Loucy (cell line): ENCODE data around the gene VEPH1.

Experiments used
- H2AFZ ChIP-seq: fragments of 200-600 bp; sonication (generic); 2 replicates; pipeline ENCODE4 v1.6.0; 2016; ENCODE audit warnings: antibody characterized with exemption, mild to moderate bottlenecking, low read length, moderate library complexity
- H3F3A ChIP-seq: fragments of 200-600 bp; 2 replicates; pipeline ENCODE4 v1.6.0; 2016; ENCODE audit warnings: antibody characterized with exemption, low read depth, mild to moderate bottlenecking
- H3K27me3 ChIP-seq: fragments of 200-600 bp; sonication (generic); 2 replicates; pipeline ENCODE4 v1.6.1; 2014; ENCODE audit warnings: low read length, mild to moderate bottlenecking; ENCODE audit not compliant: insufficient read depth, poor library complexity, severe bottlenecking
- H3K36me3 ChIP-seq: fragments of 200-600 bp; sonication (generic); 2 replicates; pipeline ENCODE4 v1.6.1; 2016; ENCODE audit warnings: low read length; ENCODE audit not compliant: insufficient read depth
- H3K4me1 ChIP-seq: fragments of 200-600 bp; sonication (generic); 2 replicates; pipeline ENCODE4 v1.5.1; 2014; ENCODE audit warnings: low read length, mild to moderate bottlenecking; ENCODE audit not compliant: insufficient read depth, poor library complexity, severe bottlenecking
- H3K4me2 ChIP-seq: fragments of 200-600 bp; sonication (generic); 2 replicates; pipeline ENCODE4 v1.6.0; 2014; ENCODE audit warnings: antibody characterized with exemption, low read length, low read depth, mild to moderate bottlenecking; ENCODE audit not compliant: poor library complexity, severe bottlenecking
- H3K4me3 ChIP-seq: fragments of 200-600 bp; sonication (generic); 2 replicates; pipeline ENCODE4 v1.5.1; 2014; ENCODE audit warnings: low read length, mild to moderate bottlenecking, mixed read lengths; ENCODE audit not compliant: poor library complexity, severe bottlenecking
- H3K79me2 ChIP-seq: fragments of 200-600 bp; sonication (generic); 2 replicates; pipeline ENCODE4 v1.6.1; 2014; ENCODE audit warnings: low read length; ENCODE audit not compliant: insufficient read depth
- H3K9ac ChIP-seq: fragments of 200-600 bp; sonication (generic); 2 replicates; pipeline ENCODE4 v1.6.0; 2014; ENCODE audit warnings: mild to moderate bottlenecking, low read depth, low read length, moderate library complexity; ENCODE audit not compliant: poor library complexity, severe bottlenecking
- H3K9me2 ChIP-seq: fragments of 200-600 bp; sonication (generic); replicated peaks from 2 replicates; pipeline ENCODE4 v1.6.1; 2016; ENCODE audit warnings: low read depth, low read length, mixed read lengths
- H3K9me3 ChIP-seq: fragments of 200-600 bp; sonication (generic); 2 replicates; pipeline ENCODE4 v1.6.1; 2014; ENCODE audit warnings: mild to moderate bottlenecking, antibody characterized with exemption, low read length, low read depth; ENCODE audit not compliant: insufficient read depth
- H4K20me1 ChIP-seq: fragments of 200-600 bp; sonication (generic); 2 replicates; pipeline ENCODE4 v1.6.0; 2014; ENCODE audit warnings: antibody characterized with exemption, low read length, mild to moderate bottlenecking; ENCODE audit not compliant: insufficient read depth, poor library complexity, severe bottlenecking
- EZH2phosphoT487 ChIP-seq: fragments of 200-600 bp; IDR thresholded peaks from 2 replicates; pipeline ENCODE4 v1.6.1; 2018; ENCODE audit warnings: antibody characterized with exemption, mild to moderate bottlenecking, moderate library complexity, borderline replicate concordance
- TF ChIP-seq, protein P1 (sequence below): fragments of 200-600 bp; sonication (generic); conservative IDR thresholded peaks from 2 replicates; pipeline ENCODE4 v1.5.1; 2014; ENCODE audit warnings: mild to moderate bottlenecking, antibody characterized with exemption, low read length

Gene VEPH1

DNA sequence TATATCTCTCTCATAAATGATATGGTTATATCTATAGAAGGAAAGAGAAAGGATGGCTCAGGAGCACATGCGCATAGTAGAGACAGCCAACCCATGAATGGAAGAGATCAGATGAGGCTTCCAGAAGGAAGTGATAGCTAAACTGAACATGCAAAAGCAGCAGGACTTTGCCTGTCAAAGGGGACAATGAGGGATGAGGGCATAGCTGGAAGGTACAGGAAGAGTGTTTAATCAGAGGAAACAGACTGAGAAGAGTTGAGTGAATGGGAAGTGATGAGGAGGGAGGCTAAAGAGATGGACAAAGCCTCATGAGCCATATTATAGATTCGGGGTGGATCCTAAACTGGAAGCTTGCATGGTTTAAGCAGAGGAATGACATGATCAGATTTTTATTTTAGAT lies 26.5 kb upstream of the VEPH1 start:
- Histone ChIP-seq H3K4me3 (no peak overlapping the region), H3K27me3 (no peaks in the 10 kb centered on the region), H3K4me2 (no peak overlapping the region), H3K9me2 (no peaks in the 10 kb centered on the region), H3K9me3 (no peaks in the 10 kb centered on the region), H3F3A (no peaks in the 10 kb centered on the region), H3K79me2 (no peaks in the 10 kb centered on the region), H3K4me1 (peaks cover 3% of the 10 kb centered on the region), H2AFZ (no peak overlapping the region; the same call in 1 of the 2 replicates), H3K9ac (no peak overlapping the region), H4K20me1 (no peaks in the 10 kb centered on the region), H3K36me3 (no peaks in the 10 kb centered on the region)
- TF ChIP-seq, protein P1, sequence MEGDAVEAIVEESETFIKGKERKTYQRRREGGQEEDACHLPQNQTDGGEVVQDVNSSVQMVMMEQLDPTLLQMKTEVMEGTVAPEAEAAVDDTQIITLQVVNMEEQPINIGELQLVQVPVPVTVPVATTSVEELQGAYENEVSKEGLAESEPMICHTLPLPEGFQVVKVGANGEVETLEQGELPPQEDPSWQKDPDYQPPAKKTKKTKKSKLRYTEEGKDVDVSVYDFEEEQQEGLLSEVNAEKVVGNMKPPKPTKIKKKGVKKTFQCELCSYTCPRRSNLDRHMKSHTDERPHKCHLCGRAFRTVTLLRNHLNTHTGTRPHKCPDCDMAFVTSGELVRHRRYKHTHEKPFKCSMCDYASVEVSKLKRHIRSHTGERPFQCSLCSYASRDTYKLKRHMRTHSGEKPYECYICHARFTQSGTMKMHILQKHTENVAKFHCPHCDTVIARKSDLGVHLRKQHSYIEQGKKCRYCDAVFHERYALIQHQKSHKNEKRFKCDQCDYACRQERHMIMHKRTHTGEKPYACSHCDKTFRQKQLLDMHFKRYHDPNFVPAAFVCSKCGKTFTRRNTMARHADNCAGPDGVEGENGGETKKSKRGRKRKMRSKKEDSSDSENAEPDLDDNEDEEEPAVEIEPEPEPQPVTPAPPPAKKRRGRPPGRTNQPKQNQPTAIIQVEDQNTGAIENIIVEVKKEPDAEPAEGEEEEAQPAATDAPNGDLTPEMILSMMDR: no peak
- no peak for TF ChIP-seq EZH2phosphoT487

DNA sequence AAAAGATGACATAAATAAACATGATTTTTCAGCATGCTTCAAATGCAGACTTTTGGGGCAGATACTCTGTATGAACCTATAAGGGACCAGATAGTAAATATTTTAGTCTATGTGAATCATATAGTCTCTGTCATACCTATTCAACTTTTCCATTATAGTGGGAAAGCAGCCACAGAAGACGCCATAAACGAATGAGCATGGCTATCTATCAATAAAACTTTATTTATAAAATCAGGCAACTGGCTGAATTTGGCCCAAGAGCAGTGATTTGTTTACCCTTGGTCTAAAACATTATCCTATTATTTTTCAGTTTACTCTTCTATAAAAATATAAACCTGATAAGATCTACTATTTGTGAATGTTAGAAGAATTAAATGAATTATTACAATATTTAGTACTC lies 25.9 kb upstream of the VEPH1 start:
- H3K4me2 ChIP-seq: no peak overlapping the region
- no peaks in the 10 kb centered on the region for H3K79me2 ChIP-seq
- no peaks in the 10 kb centered on the region for H4K20me1 ChIP-seq
- H3K4me3 ChIP-seq: no peak overlapping the region
- no peaks in the 10 kb centered on the region for H3F3A ChIP-seq
- no peaks in the 10 kb centered on the region for H3K27me3 ChIP-seq
- no peak overlapping the region for H3K9ac ChIP-seq
- no peaks in the 10 kb centered on the region for H3K36me3 ChIP-seq
- H3K4me1 ChIP-seq: peaks cover 3% of the 10 kb centered on the region
- no peaks in the 10 kb centered on the region for H3K9me2 ChIP-seq
- no peak overlapping the region for H2AFZ ChIP-seq
- H3K9me3 ChIP-seq: no peaks in the 10 kb centered on the region
- TF ChIP-seq, protein P1: no peak
- no peak for TF ChIP-seq EZH2phosphoT487

DNA sequence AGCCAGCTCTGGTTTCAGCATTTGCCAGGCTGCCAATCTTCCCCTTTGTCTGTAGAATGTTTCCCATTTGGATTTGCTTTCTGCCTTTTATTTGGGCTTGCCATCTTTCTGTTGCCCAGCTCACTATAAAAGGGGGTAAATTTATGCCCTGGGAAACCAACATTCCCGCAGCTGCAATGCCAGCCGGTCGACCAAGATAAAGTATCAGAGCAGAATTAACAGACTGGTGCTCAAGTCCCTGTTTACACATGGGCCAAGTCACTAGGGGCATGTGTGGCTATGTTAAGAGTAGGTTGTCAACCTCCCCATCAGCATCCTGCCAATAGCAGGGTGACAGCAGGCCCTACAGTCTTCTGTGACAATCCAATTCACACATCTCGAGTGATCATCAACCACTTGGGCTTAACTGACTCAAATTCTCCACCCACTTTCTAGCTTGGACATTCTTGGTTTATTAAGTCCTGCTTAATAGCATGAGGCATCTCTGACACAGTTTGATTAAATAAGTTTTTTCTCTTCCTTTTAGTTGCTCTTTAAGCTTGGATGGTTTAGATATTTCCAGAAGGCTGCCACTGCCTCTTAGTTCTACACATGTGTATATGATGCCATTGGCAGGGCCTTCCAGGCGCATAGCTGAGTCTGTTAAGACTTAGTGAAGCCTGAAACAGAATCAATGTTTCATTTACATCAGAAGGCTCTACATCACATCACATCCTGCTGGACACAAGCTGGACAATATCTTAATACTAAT lies 24.1 kb upstream of the VEPH1 start:
- Histone ChIP-seq H3K36me3 (no peaks in the 10 kb centered on the region), H3K4me3 (no peak overlapping the region), H3K9ac (no peak overlapping the region), H4K20me1 (no peaks in the 10 kb centered on the region), H3F3A (no peaks in the 10 kb centered on the region), H3K27me3 (no peaks in the 10 kb centered on the region), H3K79me2 (no peaks in the 10 kb centered on the region), H3K4me1 (peaks cover 2% of the 10 kb centered on the region), H3K9me2 (no peaks in the 10 kb centered on the region), H3K9me3 (no peaks in the 10 kb centered on the region), H3K4me2 (no peak overlapping the region), H2AFZ (no peak overlapping the region)
- TF ChIP-seq EZH2phosphoT487: no peak
- TF ChIP-seq, protein P1: no peak
